GM08714 (cell line): ENCODE data around the gene VAPA.

Experiments used
- H3K4me3 ChIP-seq: fragments of 200-500 bp; sonication (Bioruptor generic); 2 replicates; pipeline ENCODE4 v1.5.1; 2014; ENCODE audit warnings: mild to moderate bottlenecking, low read length, inconsistent platforms
- ZNF274 ChIP-seq: IDR thresholded peaks from 2 replicates; pipeline ENCODE4 v1.6.1; 2012; ENCODE audit warnings: mild to moderate bottlenecking, low read depth, low read length

The VAPA gene

GRCh38 chr18:9951022-9951859, 37.4 kb downstream of the VAPA start:
- H3K4me3 ChIP-seq, result no peak overlapping the region
- no peak for TF ChIP-seq ZNF274

GRCh38 chr18:9952633-9953416, 39.0 kb downstream of the VAPA start:
- H3K4me3 ChIP-seq, result no peak overlapping the region
- TF ChIP-seq ZNF274, result no peak

GRCh38 chr18:9958861-9959399, 45.1 kb downstream of the VAPA start:
- TF ChIP-seq ZNF274, result no peak

GRCh38 chr18:9959564-9959963, 45.7 kb downstream of the VAPA start:
- no peak overlapping the region for H3K4me3 ChIP-seq
- no peak for TF ChIP-seq ZNF274

More at GRCh38 chr18:9958861-9959399, 45.1 kb downstream of the VAPA start:
- H3K4me3 ChIP-seq, result no peak overlapping the region

GRCh38 chr18:9960258-9960904, 46.6 kb downstream of the VAPA start:
- no peak for TF ChIP-seq ZNF274
- H3K4me3 ChIP-seq, result no peak overlapping the region

- no peak overlapping the region for H3K4me3 ChIP-seq
- no peak for TF ChIP-seq ZNF274
Observed at GRCh38 chr18:9961041-9961440, 47.2 kb downstream of the VAPA start.

GRCh38 chr18:9965711-9966624, 52.2 kb downstream of the VAPA start:
- H3K4me3 ChIP-seq, result no peak overlapping the region
- TF ChIP-seq ZNF274, result no peak

- TF ChIP-seq ZNF274, result no peak
- no peak overlapping the region for H3K4me3 ChIP-seq
Observed at GRCh38 chr18:9968081-9968848, 54.4 kb downstream of the VAPA start.

GRCh38 chr18:9969247-9969646, 55.4 kb downstream of the VAPA start:
- H3K4me3 ChIP-seq, result no peak overlapping the region

GRCh38 chr18:9971313-9971920, 57.6 kb downstream of the VAPA start:
- TF ChIP-seq ZNF274, result no peak
- H3K4me3 ChIP-seq, result no peak overlapping the region

More at GRCh38 chr18:9969247-9969646, 55.4 kb downstream of the VAPA start:
- TF ChIP-seq ZNF274, result no peak

GRCh38 chr18:9973470-9973869, 59.7 kb downstream of the VAPA start:
- no peak overlapping the region for H3K4me3 ChIP-seq
- TF ChIP-seq ZNF274, result no peak

- no peak overlapping the region for H3K4me3 ChIP-seq
- no peak for TF ChIP-seq ZNF274
Observed at GRCh38 chr18:9974279-9974915, 60.6 kb downstream of the VAPA start.
